ENCODE measurements around the gene GYS2.

The GYS2 gene

GRCh38 chr12:21501258-21502163 is 103.1 kb downstream of the GYS2 start, which contains the start of the genes GOLT1B and RECQL:
TSS of gene GOLT1B (plus strand) at chr12:21501789. CDS start at chr12:21501924, 135 bp downstream.
TSS of gene RECQL (minus strand) at chr12:21501635. CDS start at chr12:21499570, 2,065 bp downstream.
- peak; percentile 91 for DNase-seq

GRCh38 chr12:21500786-21501257 is 103.8 kb downstream of the GYS2 start:
- no peak for DNase-seq

- no peak for DNase-seq
Observed at GRCh38 chr12:21499765-21500164, 104.9 kb downstream of the GYS2 start.

All from SIG-M5 (cell line).